Neural cell (in vitro differentiated cells): ENCODE data around the gene ARFIP2. TPM values are rescaled to one million over a fixed set of nuclear protein-coding genes. Genes with fewer than 3 reads are reported as not detected.

Source experiments
- H2AFZ ChIP-seq: fragments of 200-600, 300-800 bp; sonication (generic), shearing (Covaris generic); 2 replicates; pipeline ENCODE4 v1.6.0; 2014; ENCODE audit warnings: low read depth, mild to moderate bottlenecking, antibody characterized with exemption, low read length, moderate library complexity
- H3F3A ChIP-seq: fragments of 200-600 bp; shearing (Covaris generic); 2 replicates; pipeline ENCODE4 v1.6.1; 2016; ENCODE audit warnings: mild to moderate bottlenecking, moderate library complexity, mixed read lengths, antibody characterized with exemption, low read length; ENCODE audit not compliant: insufficient read depth, poor library complexity, severe bottlenecking
- H3K27ac ChIP-seq: fragments of 200-600, 300-800 bp; sonication (generic), shearing (Covaris generic); 2 replicates; pipeline ENCODE4 v1.5.1; 2014; ENCODE audit warnings: mild to moderate bottlenecking, low read length, moderate library complexity
- H3K27me3 ChIP-seq: fragments of 300-800, 200-600 bp; sonication (generic), shearing (Covaris generic); 2 replicates; pipeline ENCODE4 v1.6.0; 2014; ENCODE audit warnings: mild to moderate bottlenecking, low read depth, low read length, moderate library complexity; ENCODE audit not compliant: insufficient read depth
- H3K36me3 ChIP-seq: fragments of 300-800, 200-600 bp; sonication (generic), shearing (Covaris generic); 2 replicates; pipeline ENCODE4 v1.5.1; 2014; ENCODE audit warnings: mild to moderate bottlenecking, antibody characterized with exemption, low read length, moderate library complexity; ENCODE audit not compliant: insufficient read depth
- H3K4me2 ChIP-seq: fragments of 300-800, 200-600 bp; sonication (generic), shearing (Covaris generic); 2 replicates; pipeline ENCODE4 v1.6.0; 2014; ENCODE audit warnings: mild to moderate bottlenecking, low read length
- H3K4me3 ChIP-seq: fragments of 300-800, 200-600 bp; sonication (generic), shearing (Covaris generic); 2 replicates; pipeline ENCODE4 v1.5.1; 2014; ENCODE audit warnings: mild to moderate bottlenecking, low read length, moderate library complexity
- H3K79me2 ChIP-seq: fragments of 200-600 bp; shearing (Covaris generic); replicated peaks from 2 replicates; pipeline ENCODE4 v1.6.0; 2014; ENCODE audit warnings: mild to moderate bottlenecking, low read length, moderate library complexity; ENCODE audit not compliant: insufficient read depth
- H3K9ac ChIP-seq: fragments of 300-800, 200-600 bp; sonication (generic), shearing (Covaris generic); 2 replicates; pipeline ENCODE4 v1.6.1; 2016; ENCODE audit warnings: mild to moderate bottlenecking, low read length, mixed read lengths
- H3K9me2 ChIP-seq: fragments of 200-600 bp; shearing (Covaris generic); 2 replicates; pipeline ENCODE4 v1.6.1; 2016; ENCODE audit warnings: mild to moderate bottlenecking, low read length, mixed read lengths; ENCODE audit not compliant: insufficient read depth
- H3K9me3 ChIP-seq: fragments of 200-600, 300-800 bp; sonication (generic), shearing (Covaris generic); 2 replicates; pipeline ENCODE4 v1.6.1; 2016; ENCODE audit warnings: mild to moderate bottlenecking, mixed run types, low read length, moderate library complexity, mixed read lengths
- H4K20me1 ChIP-seq: fragments of 200-600 bp; shearing (Covaris generic); 2 replicates; pipeline ENCODE4 v1.6.1; 2016; ENCODE audit warnings: mild to moderate bottlenecking, mixed run types; ENCODE audit not compliant: insufficient read depth
- EP300 ChIP-seq: fragments of 450-650 bp; conservative IDR thresholded peaks from 2 replicates; pipeline ENCODE4 v1.6.1; 2014; ENCODE audit warnings: antibody characterized with exemption, mild to moderate bottlenecking, moderate library complexity; ENCODE audit not compliant: poor library complexity, severe bottlenecking
- EZH2 ChIP-seq: fragments of 200-600, 300-800 bp; shearing (Covaris generic), sonication (generic); IDR thresholded peaks from 2 replicates; pipeline ENCODE4 v1.6.1; 2014; ENCODE audit warnings: antibody characterized with exemption, low read length, borderline replicate concordance, mild to moderate bottlenecking; ENCODE audit not compliant: insufficient read depth, poor library complexity, severe bottlenecking
- MXI1 ChIP-seq: fragments of 450-650 bp; conservative IDR thresholded peaks from 2 replicates; pipeline ENCODE4 v1.6.1; 2014; ENCODE audit warnings: antibody characterized with exemption, mild to moderate bottlenecking; ENCODE audit not compliant: poor library complexity, severe bottlenecking
- POLR2AphosphoS5 ChIP-seq: IDR thresholded peaks from 2 replicates; pipeline ENCODE4 v1.6.1; 2012
- RAD21 ChIP-seq: fragments of 450-650 bp; conservative IDR thresholded peaks from 2 replicates; pipeline ENCODE4 v1.6.1; 2014; ENCODE audit warnings: antibody characterized with exemption, mild to moderate bottlenecking, moderate library complexity
- SMC3 ChIP-seq: fragments of 450-650 bp; conservative IDR thresholded peaks from 2 replicates; pipeline ENCODE4 v1.6.1; 2014; ENCODE audit warnings: antibody characterized with exemption, mild to moderate bottlenecking, moderate library complexity; ENCODE audit not compliant: poor library complexity
- TAF1 ChIP-seq: IDR thresholded peaks from 2 replicates; pipeline ENCODE4 v1.6.1; 2012; ENCODE audit warnings: low read depth
- polyA plus RNA-seq: library from polyadenylated mRNA; depleted of rRNA; stranded (reverse); fragments of >200 nt; gene quantifications from 2 replicates; pipeline ENCODE4 v1.2.3, GENCODE V29; 2014
- TF ChIP-seq, protein P1 (sequence below): fragments of 450-650 bp; IDR thresholded peaks from 2 replicates; pipeline ENCODE4 v1.5.1; 2014; ENCODE audit warnings: antibody characterized with exemption, mild to moderate bottlenecking, moderate library complexity; ENCODE audit not compliant: poor library complexity, severe bottlenecking
- TF ChIP-seq, protein P2 (sequence below): IDR thresholded peaks from 2 replicates; pipeline ENCODE4 v1.6.1; 2012; ENCODE audit warnings: borderline replicate concordance

Gene ARFIP2
- polyA plus RNA-seq, 1 donor from 2014 or later, result 83.7 TPM

DNA sequence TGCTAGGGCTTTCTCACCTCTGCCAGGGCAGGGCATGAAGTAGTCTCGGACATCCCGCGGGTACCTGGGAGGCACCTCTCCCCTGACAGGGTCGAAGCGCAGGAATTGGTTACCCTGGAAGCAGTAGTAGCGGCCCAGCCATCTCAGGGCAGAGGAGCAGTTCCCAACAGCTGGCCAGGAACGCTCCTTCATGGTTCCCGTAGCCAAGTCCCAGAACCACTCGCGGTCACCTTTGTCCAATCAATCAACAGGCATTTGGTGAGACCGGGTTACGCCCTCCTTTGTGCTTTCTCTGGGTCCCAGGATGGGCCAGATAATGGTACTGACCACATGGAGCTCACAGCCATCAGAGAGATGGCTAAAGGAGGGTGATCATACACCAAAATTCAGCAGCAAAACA is 43.7 kb downstream of the ARFIP2 start:
- no peak for TF ChIP-seq SMC3
- TF ChIP-seq RAD21, result no peak
- no peak for TF ChIP-seq EP300
- no peak for TF ChIP-seq TAF1
- TF ChIP-seq POLR2AphosphoS5, result no peak
- no peak for TF ChIP-seq MXI1
- no peak for TF ChIP-seq EZH2
- TF ChIP-seq, protein P1, sequence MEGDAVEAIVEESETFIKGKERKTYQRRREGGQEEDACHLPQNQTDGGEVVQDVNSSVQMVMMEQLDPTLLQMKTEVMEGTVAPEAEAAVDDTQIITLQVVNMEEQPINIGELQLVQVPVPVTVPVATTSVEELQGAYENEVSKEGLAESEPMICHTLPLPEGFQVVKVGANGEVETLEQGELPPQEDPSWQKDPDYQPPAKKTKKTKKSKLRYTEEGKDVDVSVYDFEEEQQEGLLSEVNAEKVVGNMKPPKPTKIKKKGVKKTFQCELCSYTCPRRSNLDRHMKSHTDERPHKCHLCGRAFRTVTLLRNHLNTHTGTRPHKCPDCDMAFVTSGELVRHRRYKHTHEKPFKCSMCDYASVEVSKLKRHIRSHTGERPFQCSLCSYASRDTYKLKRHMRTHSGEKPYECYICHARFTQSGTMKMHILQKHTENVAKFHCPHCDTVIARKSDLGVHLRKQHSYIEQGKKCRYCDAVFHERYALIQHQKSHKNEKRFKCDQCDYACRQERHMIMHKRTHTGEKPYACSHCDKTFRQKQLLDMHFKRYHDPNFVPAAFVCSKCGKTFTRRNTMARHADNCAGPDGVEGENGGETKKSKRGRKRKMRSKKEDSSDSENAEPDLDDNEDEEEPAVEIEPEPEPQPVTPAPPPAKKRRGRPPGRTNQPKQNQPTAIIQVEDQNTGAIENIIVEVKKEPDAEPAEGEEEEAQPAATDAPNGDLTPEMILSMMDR, result no peak
- TF ChIP-seq, protein P2, sequence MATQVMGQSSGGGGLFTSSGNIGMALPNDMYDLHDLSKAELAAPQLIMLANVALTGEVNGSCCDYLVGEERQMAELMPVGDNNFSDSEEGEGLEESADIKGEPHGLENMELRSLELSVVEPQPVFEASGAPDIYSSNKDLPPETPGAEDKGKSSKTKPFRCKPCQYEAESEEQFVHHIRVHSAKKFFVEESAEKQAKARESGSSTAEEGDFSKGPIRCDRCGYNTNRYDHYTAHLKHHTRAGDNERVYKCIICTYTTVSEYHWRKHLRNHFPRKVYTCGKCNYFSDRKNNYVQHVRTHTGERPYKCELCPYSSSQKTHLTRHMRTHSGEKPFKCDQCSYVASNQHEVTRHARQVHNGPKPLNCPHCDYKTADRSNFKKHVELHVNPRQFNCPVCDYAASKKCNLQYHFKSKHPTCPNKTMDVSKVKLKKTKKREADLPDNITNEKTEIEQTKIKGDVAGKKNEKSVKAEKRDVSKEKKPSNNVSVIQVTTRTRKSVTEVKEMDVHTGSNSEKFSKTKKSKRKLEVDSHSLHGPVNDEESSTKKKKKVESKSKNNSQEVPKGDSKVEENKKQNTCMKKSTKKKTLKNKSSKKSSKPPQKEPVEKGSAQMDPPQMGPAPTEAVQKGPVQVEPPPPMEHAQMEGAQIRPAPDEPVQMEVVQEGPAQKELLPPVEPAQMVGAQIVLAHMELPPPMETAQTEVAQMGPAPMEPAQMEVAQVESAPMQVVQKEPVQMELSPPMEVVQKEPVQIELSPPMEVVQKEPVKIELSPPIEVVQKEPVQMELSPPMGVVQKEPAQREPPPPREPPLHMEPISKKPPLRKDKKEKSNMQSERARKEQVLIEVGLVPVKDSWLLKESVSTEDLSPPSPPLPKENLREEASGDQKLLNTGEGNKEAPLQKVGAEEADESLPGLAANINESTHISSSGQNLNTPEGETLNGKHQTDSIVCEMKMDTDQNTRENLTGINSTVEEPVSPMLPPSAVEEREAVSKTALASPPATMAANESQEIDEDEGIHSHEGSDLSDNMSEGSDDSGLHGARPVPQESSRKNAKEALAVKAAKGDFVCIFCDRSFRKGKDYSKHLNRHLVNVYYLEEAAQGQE, result no peak
- Histone ChIP-seq H3K79me2 (no peaks in the 10 kb centered on the region), H3K9me2 (no peaks in the 10 kb centered on the region), H3K4me3 (no peak overlapping the region), H3K27ac (no peak overlapping the region), H3K9me3 (no peaks in the 10 kb centered on the region), H3K27me3 (no peaks in the 10 kb centered on the region), H3K36me3 (no peaks in the 10 kb centered on the region), H3K4me2 (no peak overlapping the region), H3F3A (no peaks in the 10 kb centered on the region), H3K9ac (no peak overlapping the region), H2AFZ (no peak overlapping the region), H4K20me1 (no peaks in the 10 kb centered on the region)

DNA sequence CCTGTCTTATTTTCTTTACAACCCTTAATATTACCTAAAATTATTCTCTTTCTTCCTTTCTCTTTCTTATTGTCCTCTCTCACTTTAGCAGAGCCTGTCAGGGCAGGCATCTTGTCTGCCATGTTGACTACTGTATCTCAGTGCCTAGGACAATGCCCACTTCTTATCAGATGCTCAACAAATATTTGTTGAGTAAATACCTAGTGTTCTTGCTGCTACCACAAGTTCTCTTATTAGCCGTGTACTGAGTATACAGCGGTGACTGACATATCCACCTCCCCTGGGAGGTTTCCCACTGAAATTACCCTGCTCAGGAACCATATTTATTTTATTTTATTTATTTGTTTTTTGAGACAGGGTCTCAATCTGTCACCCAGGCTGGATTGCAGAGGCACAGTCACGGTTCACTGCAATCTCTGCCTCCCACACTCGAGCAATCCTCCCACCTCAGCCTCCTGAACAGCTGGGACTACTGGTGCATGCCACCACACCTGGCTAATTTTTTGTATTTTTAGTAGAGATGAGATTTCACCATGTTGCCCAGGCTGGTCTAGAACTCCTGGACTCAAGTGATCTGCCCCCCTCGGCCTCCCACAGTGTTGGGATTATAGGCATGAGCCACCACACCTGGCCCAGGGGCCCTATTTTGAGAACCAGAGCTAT is 47.0 kb downstream of the ARFIP2 start:
- no peak for TF ChIP-seq RAD21
- TF ChIP-seq, protein P2, result no peak
- TF ChIP-seq TAF1, result no peak
- no peak for TF ChIP-seq EZH2
- TF ChIP-seq MXI1, result no peak
- no peak for TF ChIP-seq POLR2AphosphoS5
- Histone ChIP-seq H3K27me3 (no peaks in the 10 kb centered on the region), H2AFZ (no peak overlapping the region), H3K9me2 (no peaks in the 10 kb centered on the region), H3K9me3 (no peaks in the 10 kb centered on the region), H3K79me2 (no peaks in the 10 kb centered on the region), H3K4me2 (no peak overlapping the region), H4K20me1 (no peaks in the 10 kb centered on the region), H3F3A (no peaks in the 10 kb centered on the region), H3K27ac (no peak overlapping the region), H3K4me3 (no peak overlapping the region), H3K9ac (no peak overlapping the region), H3K36me3 (no peaks in the 10 kb centered on the region)
